Activated T-helper 1 cell treated with anti-CD3 and anti-CD28 coated beads, Interleukin-2, amount 50 U/mL, for 16 hours (primary cell): ENCODE results near the gene CDKN1A.
"Not testable (repeated sequence)": the region's sequence is repeated elsewhere in the genome, so short reads cannot be mapped to it uniquely, and the experiment has no call there.

ENCODE experiments used
- DNase-seq, 2 donors: peaks; one replicate each; pipeline ENCODE4 v3.0.0-alpha.2; 2020; ENCODE audit warnings: low read depth in 1 of 2, low spot score in 1 of 2

Gene CDKN1A

GRCh38 chr6:36678488-36679042 is at the start of gene CDKN1A:
CDKN1A (plus strand) TSS chr6:36678714; CDS start chr6:36684102, 5,388 bp downstream.
- DNase-seq, result peak; percentile 41 to 64

- no peak for DNase-seq
These were observed 48.7 kb upstream of the CDKN1A start for GRCh38 chr6:36629784-36630183.

- no peak for DNase-seq
These were observed 47.0 kb upstream of the CDKN1A start for GRCh38 chr6:36631326-36632011.

GRCh38 chr6:36633370-36633769 is 45.1 kb upstream of the CDKN1A start:
- DNase-seq, result no peak

- DNase-seq, result no peak
These were observed 44.6 kb upstream of the CDKN1A start for GRCh38 chr6:36633915-36634314.

- DNase-seq, result no peak
These were observed 44.0 kb upstream of the CDKN1A start for GRCh38 chr6:36634317-36635108.

GRCh38 chr6:36636283-36636682 is 42.2 kb upstream of the CDKN1A start:
- no peak for DNase-seq

- DNase-seq, result no peak
These were observed 41.7 kb upstream of the CDKN1A start for GRCh38 chr6:36636687-36637418.

- no peak for DNase-seq
These were observed 39.9 kb upstream of the CDKN1A start for GRCh38 chr6:36638579-36638978.

GRCh38 chr6:36639171-36639808 is 39.2 kb upstream of the CDKN1A start:
- peak in 1 of 2 donors; percentile 4 for DNase-seq

- DNase-seq, result no peak
These were observed 37.0 kb upstream of the CDKN1A start for GRCh38 chr6:36641543-36641942.

GRCh38 chr6:36642913-36643817 is 35.3 kb upstream of the CDKN1A start:
- no peak for DNase-seq

GRCh38 chr6:36643977-36644376 is 34.5 kb upstream of the CDKN1A start:
- DNase-seq, result no peak

GRCh38 chr6:36649086-36649485 is 29.4 kb upstream of the CDKN1A start:
- DNase-seq, result no peak

- no peak for DNase-seq
These were observed 28.6 kb upstream of the CDKN1A start for GRCh38 chr6:36649701-36650484.

- DNase-seq, result no peak
These were observed 27.6 kb upstream of the CDKN1A start for GRCh38 chr6:36650848-36651478.

GRCh38 chr6:36651659-36652379 is 26.7 kb upstream of the CDKN1A start:
- DNase-seq, result no peak

- not testable (repeated sequence) for DNase-seq
These were observed 24.0 kb upstream of the CDKN1A start for GRCh38 chr6:36654469-36654868.
